Astrocyte of the cerebellum (primary cell): ENCODE results near the gene EDNRA.

Experiments
- DNase-seq: peaks from one replicate; pipeline ENCODE4 v3.0.0-alpha.2; 2011; ENCODE audit warnings: low read depth
- H3K4me3 ChIP-seq: 2 replicates; pipeline ENCODE4 v1.5.1; 2011; ENCODE audit warnings: mild to moderate bottlenecking, low read depth, low read length, moderate library complexity
- in situ Hi-C: cut with HindIII; loops from 2 replicates; pipeline ENCODE4 v1.10.0; 2017; ENCODE audit warnings: low sequenced_read_pairs
- TF ChIP-seq, protein P1 (sequence below): IDR thresholded peaks from 2 replicates; pipeline ENCODE4 v1.5.1; 2012; ENCODE audit warnings: low read length, low read depth, moderate library complexity, mild to moderate bottlenecking; ENCODE audit errors: missing control alignments

EDNRA gene

GRCh38 chr4:147481577-147482109 is 746 bp downstream of the EDNRA start:
- in situ Hi-C loops, result loop anchor here (5.0 kb wide), 1 partner anchor 36 kb away; no protein-coding TSS in a partner anchor
- TF ChIP-seq, protein P1, sequence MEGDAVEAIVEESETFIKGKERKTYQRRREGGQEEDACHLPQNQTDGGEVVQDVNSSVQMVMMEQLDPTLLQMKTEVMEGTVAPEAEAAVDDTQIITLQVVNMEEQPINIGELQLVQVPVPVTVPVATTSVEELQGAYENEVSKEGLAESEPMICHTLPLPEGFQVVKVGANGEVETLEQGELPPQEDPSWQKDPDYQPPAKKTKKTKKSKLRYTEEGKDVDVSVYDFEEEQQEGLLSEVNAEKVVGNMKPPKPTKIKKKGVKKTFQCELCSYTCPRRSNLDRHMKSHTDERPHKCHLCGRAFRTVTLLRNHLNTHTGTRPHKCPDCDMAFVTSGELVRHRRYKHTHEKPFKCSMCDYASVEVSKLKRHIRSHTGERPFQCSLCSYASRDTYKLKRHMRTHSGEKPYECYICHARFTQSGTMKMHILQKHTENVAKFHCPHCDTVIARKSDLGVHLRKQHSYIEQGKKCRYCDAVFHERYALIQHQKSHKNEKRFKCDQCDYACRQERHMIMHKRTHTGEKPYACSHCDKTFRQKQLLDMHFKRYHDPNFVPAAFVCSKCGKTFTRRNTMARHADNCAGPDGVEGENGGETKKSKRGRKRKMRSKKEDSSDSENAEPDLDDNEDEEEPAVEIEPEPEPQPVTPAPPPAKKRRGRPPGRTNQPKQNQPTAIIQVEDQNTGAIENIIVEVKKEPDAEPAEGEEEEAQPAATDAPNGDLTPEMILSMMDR, result no peak
- DNase-seq, result no peak
- peak overlapping the region; percentile 61 for H3K4me3 ChIP-seq

DNA sequence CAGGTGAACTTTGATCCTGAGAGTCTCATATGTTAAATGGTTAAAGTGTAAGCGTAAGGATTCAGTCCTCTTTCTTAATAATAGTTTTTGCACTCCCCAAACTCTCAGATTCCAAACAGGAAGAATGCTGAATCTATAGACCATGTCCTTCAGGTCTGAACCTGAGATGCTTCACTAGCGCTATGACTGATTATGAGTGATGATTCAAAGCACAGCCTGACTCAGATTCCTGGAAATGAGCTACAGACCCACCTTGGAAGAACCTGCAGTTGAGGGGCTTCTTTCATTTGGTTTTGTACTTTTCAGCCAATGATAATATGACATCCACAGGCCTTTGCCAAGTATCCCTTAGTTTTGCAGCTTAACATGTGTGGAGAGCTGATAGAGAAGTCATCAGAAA is 1.4 kb downstream of the EDNRA start:
- TF ChIP-seq, protein P1, result no peak
- H3K4me3 ChIP-seq, result peak overlapping the region; percentile 61
- DNase-seq, result no peak
- in situ Hi-C loops, result loop anchor here (5.0 kb wide), 1 partner anchor 35 kb away; no protein-coding TSS in a partner anchor

DNA sequence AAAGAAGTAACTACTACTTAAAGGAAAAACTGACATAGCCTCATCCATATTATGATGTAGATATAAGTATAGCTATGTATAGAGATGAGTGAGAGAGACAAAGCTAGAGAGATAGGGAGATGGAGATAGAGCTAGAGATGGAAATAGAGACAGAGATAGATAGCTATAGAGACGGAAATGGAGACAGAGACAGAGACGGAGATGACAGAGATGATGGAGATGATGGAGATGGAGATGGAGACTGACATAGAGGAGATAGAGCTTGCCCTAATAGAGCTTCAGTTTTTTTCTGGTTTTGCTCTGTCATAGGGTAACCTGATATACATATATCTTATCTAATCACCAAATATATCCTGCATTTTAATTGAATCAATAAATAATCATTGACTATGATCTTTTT is 4.3 kb downstream of the EDNRA start:
- in situ Hi-C loops, result no loop called here
- TF ChIP-seq, protein P1, result no peak
- DNase-seq, result no peak
- no peak overlapping the region for H3K4me3 ChIP-seq

- H3K4me3 ChIP-seq, result no peak overlapping the region
- no peak for DNase-seq
- TF ChIP-seq, protein P1, result no peak
- in situ Hi-C loops, result no loop called here
These were observed 6.7 kb downstream of the EDNRA start for GRCh38 chr4:147487616-147488015.

- no peak overlapping the region for H3K4me3 ChIP-seq
- TF ChIP-seq, protein P1, result no peak
- in situ Hi-C loops, result no loop called here
- no peak for DNase-seq
These were observed 7.7 kb downstream of the EDNRA start for GRCh38 chr4:147488556-147488955.

DNA sequence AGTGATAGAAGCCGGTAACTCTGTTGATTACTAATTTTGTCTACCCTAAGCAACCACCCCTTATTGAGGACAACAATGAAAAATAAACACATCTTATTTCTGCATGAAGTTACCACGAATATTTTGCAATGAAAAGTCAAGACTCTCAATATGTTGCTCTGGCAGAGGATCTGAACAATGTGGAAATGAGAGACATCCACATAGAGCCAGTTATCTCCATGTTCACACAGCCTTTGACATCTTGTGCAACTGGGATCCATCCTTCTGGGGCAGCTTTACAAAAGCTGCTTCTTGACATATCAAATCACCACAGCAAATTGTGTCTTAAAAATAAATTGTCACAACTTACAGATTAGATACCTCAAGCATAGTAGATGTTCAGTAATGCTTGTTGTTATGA is 10.2 kb downstream of the EDNRA start:
- H3K4me3 ChIP-seq, result no peak overlapping the region
- no peak for DNase-seq
- in situ Hi-C loops, result no loop called here
- TF ChIP-seq, protein P1, result no peak
